Testis (tissue), 5 donors: ENCODE measurements around the gene SP7. TPM values are rescaled to one million over a fixed set of nuclear protein-coding genes. Genes with fewer than 3 reads are reported as not detected.

ENCODE experiments used
- DNase-seq: peaks from one replicate; pipeline ENCODE4 v3.0.0-alpha.2; 2019
- H3K27ac ChIP-seq, 2 donors: fragments of 200-600 bp; sonication (generic); one replicate each; pipeline ENCODE4 v1.5.1; 2019
- H3K27me3 ChIP-seq: fragments of 200-600 bp; sonication (generic); one replicate; pipeline ENCODE4 v1.5.1; 2019
- H3K36me3 ChIP-seq: fragments of 200-600 bp; sonication (generic); one replicate; pipeline ENCODE4 v1.5.1; 2017; ENCODE audit warnings: low read depth; ENCODE audit errors: missing control alignments
- H3K4me1 ChIP-seq: fragments of 200-600 bp; sonication (generic); one replicate; pipeline ENCODE4 v1.5.1; 2019
- H3K4me3 ChIP-seq, 2 donors: fragments of 200-600 bp; sonication (generic); one replicate each; pipeline ENCODE4 v1.5.1; 2017 to 2019
- H3K9me3 ChIP-seq: fragments of 200-600 bp; sonication (generic); one replicate; pipeline ENCODE4 v1.5.1; 2017
- POLR2A ChIP-seq: fragments of 450-650 bp; IDR thresholded peaks from one replicate; pipeline ENCODE4 v1.6.1; 2017; ENCODE audit warnings: antibody characterized with exemption, mild to moderate bottlenecking, moderate library complexity
- WGBS, 2 donors: methylation state at CpG; one replicate each; pipeline ENCODE4 v1.1.5; 2018; 5-methylcytosine and 5-hydroxymethylcytosine counted together
- intact Hi-C: fragments of 100-400 bp; cut with DNase I; formaldehyde crosslinking; loops from one replicate; pipeline ENCODE4 v1.15.1; 2023; ENCODE audit warnings: low total_unique reads
- long read RNA-seq, 2 donors: transcript quantifications; one replicate each; lab custom pipeline, GENCODE V29; 2026
- polyA plus RNA-seq: library from polyadenylated mRNA; stranded (reverse); fragments of 350-450 nt; fragmentation: Illumina TruSeq; extraction: RNeasy Lipid Tissue Mini Kit (QIAGEN cat#74804); gene quantifications from one replicate; pipeline ENCODE4 v1.2.3, GENCODE V29; 2014; ENCODE audit warnings: low read depth, low replicate concordance; ENCODE audit not compliant: insufficient read depth
- total RNA-seq, 2 donors: library from RNA; depleted of rRNA; stranded (reverse); fragments of >200 nt; gene quantifications; one replicate each; pipeline ENCODE4 v1.2.3, GENCODE V29; 2016
- TF ChIP-seq, protein P1 (sequence below), 3 experiments: fragments of 450-650 bp in 2 of 3; fragments of 200-600 bp in 1 of 3; sonication (generic) in 1 of 3; IDR thresholded peaks; one replicate each; pipeline ENCODE4 v1.5.1; 2016 to 2019; ENCODE audit warnings: antibody characterized with exemption in 3 of 3, mild to moderate bottlenecking in 2 of 3, moderate library complexity in 1 of 3

The SP7 gene
- total RNA-seq: 1 to 10 TPM in 1 of 2 donors, under 1 TPM in 1; 0.56 to 1.2 TPM
- polyA plus RNA-seq: 2.3 TPM
- long read RNA-seq, donor 1: 0 reads
- long read RNA-seq, donor 2: 0 reads

DNA sequence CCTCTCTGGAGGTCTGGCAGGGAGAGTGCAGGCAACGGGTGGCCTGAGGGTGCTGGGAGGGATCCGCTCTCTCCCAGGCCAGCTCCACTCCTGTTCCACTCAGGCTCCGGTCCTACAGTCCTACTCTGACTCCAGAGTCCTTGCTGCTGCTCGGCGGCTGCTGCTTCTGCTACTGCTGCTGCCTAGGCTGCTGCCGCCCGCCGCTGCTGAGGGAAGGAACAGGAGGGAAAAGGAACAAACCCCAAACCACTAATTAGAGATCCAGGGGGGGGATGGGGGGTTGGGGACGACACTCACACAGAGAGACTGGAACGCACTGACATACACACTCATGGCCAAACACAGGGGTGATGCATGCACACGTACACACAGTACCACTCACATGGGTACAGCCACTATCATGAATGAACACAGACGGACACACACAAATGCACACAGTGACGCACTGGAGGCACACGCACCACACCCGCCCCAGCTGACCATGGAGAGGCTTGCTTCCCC, at the start of gene SP7:
Gene SP7 (minus strand): TSS at position 174 of the 501 bp plus-strand sequence. CDS start 708 bp downstream, outside the sequence.
- Histone ChIP-seq H3K27me3 (no peaks in the 10 kb centered on the region), H3K4me1 (no peaks in the 10 kb centered on the region), H3K4me3 (no peak within 1 kb of the TSS), H3K36me3 (no peaks in the 10 kb centered on the region), H3K9me3 (no peaks in the 10 kb centered on the region), H3K27ac (no peak within 1 kb of the TSS)
- intact Hi-C loops: no loop called here
- DNase-seq: no peak
- TF ChIP-seq, protein P1, sequence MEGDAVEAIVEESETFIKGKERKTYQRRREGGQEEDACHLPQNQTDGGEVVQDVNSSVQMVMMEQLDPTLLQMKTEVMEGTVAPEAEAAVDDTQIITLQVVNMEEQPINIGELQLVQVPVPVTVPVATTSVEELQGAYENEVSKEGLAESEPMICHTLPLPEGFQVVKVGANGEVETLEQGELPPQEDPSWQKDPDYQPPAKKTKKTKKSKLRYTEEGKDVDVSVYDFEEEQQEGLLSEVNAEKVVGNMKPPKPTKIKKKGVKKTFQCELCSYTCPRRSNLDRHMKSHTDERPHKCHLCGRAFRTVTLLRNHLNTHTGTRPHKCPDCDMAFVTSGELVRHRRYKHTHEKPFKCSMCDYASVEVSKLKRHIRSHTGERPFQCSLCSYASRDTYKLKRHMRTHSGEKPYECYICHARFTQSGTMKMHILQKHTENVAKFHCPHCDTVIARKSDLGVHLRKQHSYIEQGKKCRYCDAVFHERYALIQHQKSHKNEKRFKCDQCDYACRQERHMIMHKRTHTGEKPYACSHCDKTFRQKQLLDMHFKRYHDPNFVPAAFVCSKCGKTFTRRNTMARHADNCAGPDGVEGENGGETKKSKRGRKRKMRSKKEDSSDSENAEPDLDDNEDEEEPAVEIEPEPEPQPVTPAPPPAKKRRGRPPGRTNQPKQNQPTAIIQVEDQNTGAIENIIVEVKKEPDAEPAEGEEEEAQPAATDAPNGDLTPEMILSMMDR (IDR thresholded peaks at IDR 0.05): no peak
- TF ChIP-seq POLR2A: no peak
- WGBS, 2 donors: 66 to 74% methylated on average over 15 of the region's 15 CpGs

DNA sequence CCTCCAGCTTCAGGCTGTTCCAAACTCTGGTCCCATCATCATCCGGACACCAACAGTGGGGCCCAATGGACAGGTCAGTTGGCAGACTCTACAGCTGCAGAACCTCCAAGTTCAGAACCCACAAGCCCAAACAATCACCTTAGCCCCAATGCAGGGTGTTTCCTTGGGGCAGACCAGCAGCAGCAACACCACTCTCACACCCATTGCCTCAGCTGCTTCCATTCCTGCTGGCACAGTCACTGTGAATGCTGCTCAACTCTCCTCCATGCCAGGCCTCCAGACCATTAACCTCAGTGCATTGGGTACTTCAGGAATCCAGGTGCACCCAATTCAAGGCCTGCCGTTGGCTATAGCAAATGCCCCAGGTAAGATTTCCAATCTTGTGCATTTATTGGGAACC, 47.1 kb upstream of the SP7 start:
- Histone ChIP-seq H3K27ac (no peak overlapping the region), H3K9me3 (no peaks in the 10 kb centered on the region), H3K4me3 (no peak overlapping the region), H3K36me3 (no peaks in the 10 kb centered on the region), H3K27me3 (no peaks in the 10 kb centered on the region), H3K4me1 (peaks cover 53% of the 10 kb centered on the region)
- DNase-seq: no peak
- intact Hi-C loops: no loop called here
- 63 to 86% methylated on average over 1 to 2 of the region's 2 CpGs for WGBS, 2 donors
- no peak for TF ChIP-seq POLR2A
- TF ChIP-seq, protein P1 (IDR thresholded peaks at IDR 0.05): no peak

DNA sequence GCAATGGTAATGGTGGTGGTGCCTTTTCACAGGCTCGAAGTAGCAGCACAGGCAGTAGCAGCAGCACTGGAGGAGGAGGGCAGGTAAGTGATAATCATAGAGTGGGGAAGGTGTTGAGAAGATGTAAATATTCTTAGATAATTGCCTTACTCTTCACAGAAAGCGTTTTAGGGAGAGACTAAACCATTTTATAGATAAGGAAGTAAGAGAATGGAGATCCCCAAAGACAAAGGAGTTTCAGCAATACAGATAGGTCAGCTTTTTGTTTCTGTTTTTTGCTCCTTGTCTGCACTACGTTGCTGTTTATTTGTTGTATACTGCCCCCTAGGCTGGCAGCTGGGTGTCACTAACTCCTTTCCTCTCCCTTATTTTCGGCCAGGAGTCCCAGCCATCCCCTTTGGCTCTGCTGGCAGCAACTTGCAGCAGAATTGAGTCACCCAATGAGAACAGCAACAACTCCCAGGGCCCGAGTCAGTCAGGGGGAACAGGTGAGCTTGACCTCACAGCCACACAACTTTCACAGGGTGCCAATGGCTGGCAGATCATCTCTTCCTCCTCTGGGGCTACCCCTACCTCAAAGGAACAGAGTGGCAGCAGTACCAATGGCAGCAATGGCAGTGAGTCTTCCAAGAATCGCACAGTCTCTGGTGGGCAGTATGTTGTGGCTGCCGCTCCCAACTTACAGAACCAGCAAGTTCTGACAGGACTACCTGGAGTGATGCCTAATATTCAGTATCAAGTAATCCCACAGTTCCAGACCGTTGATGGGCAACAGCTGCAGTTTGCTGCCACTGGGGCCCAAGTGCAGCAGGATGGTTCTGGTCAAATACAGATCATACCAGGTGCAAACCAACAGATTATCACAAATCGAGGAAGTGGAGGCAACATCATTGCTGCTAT, 45.8 kb upstream of the SP7 start:
- 45 to 49% methylated on average over 8 to 9 of the region's 9 CpGs for WGBS, 2 donors
- TF ChIP-seq, protein P1 (IDR thresholded peaks at IDR 0.05): peak in 1 of 3 experiments; percentile 23
- TF ChIP-seq POLR2A: no peak
- peak overlapping the region; percentile 97 to 100 for H3K27ac ChIP-seq
- H3K4me3 ChIP-seq: no peak overlapping the region
- H3K4me1 ChIP-seq: peaks cover 53% of the 10 kb centered on the region
- intact Hi-C loops: no loop called here
- no peaks in the 10 kb centered on the region for H3K27me3 ChIP-seq
- no peaks in the 10 kb centered on the region for H3K9me3 ChIP-seq
- no peaks in the 10 kb centered on the region for H3K36me3 ChIP-seq
- DNase-seq: peak; percentile 67

DNA sequence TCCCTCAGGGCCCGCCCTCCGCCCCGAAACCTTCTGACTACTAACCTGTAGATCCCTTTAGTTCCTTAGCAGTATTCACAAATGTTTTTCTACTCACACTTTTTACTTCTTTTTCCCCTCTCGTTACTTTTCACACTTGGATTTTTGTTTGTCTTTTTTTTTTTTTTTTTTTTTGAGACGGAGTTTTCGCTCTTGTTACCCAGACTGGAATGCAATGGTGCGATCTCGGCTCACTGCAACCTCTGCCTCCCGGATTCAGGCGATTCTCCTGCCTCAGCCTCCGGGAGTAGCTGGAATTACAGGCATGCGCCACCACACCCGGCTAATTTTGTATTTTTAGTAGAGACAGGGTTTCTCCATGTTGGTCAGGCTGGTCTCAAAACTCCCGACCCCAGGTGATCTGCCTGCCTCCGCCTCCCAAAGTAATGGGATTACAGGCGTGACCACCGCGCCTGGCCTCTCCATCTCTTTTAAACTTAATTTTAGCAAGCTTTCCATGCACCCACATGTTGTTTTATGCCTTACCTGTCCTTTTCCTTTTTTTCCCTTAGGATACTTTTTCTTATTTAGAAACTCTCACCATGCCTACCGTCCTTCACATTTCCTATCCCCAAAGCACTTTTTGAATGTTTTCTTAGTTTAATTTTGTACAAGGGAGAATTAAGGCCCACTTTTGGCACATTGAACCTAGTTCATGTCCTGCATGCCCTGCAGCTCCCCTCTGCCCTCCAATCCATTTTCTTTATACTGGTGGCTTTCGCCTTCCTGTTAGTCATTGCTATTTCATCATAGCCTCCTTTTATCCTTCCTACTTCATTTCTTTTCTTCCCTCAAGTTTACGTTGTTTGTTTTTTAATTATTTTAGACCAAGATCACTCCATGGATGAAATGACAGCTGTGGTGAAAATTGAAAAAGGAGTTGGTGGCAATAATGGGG, 44.9 kb upstream of the SP7 start:
- Histone ChIP-seq H3K4me1 (peaks cover 52% of the 10 kb centered on the region), H3K36me3 (no peaks in the 10 kb centered on the region), H3K27ac (peak overlapping the region; percentile 97 to 100), H3K27me3 (no peaks in the 10 kb centered on the region), H3K4me3 (peak overlapping the region; percentile 67 to 83), H3K9me3 (no peaks in the 10 kb centered on the region)
- no peak for DNase-seq
- no peak for TF ChIP-seq POLR2A
- TF ChIP-seq, protein P1 (IDR thresholded peaks at IDR 0.05): no peak
- intact Hi-C loops: no loop called here
- WGBS, 2 donors: 9 to 12% methylated on average over 20 to 21 of the region's 21 CpGs
